Ishikawa (cell line): ENCODE measurements around the gene ZCCHC2.

Experiments
- CEBPB ChIP-seq: IDR thresholded peaks from 2 replicates; pipeline ENCODE4 v1.6.1; 2012
- CREB1 ChIP-seq: IDR thresholded peaks from 2 replicates; pipeline ENCODE4 v1.6.1; 2012; ENCODE audit warnings: low read depth
- EGR1 ChIP-seq: IDR thresholded peaks from 2 replicates; pipeline ENCODE4 v1.6.1; 2012
- EP300 ChIP-seq: IDR thresholded peaks from 2 replicates; pipeline ENCODE4 v1.6.1; 2012; ENCODE audit warnings: borderline replicate concordance
- FOXM1 ChIP-seq: IDR thresholded peaks from 2 replicates; pipeline ENCODE4 v1.6.1; 2012; ENCODE audit warnings: low read depth, borderline replicate concordance
- NFIC ChIP-seq: IDR thresholded peaks from 2 replicates; pipeline ENCODE4 v1.6.1; 2012
- RAD21 ChIP-seq: IDR thresholded peaks from 2 replicates; pipeline ENCODE4 v1.6.1; 2012; ENCODE audit warnings: low read depth
- TAF1 ChIP-seq: IDR thresholded peaks from 2 replicates; pipeline ENCODE4 v1.6.1; 2012; ENCODE audit warnings: low read depth, mild to moderate bottlenecking
- TCF12 ChIP-seq: IDR thresholded peaks from 2 replicates; pipeline ENCODE4 v1.6.1; 2012; ENCODE audit warnings: low read depth
- TEAD4 ChIP-seq: IDR thresholded peaks from 2 replicates; pipeline ENCODE4 v1.6.1; 2012
- YY1 ChIP-seq: IDR thresholded peaks from 2 replicates; pipeline ENCODE4 v1.6.1; 2012; ENCODE audit warnings: low read depth
- ZBTB7A ChIP-seq: IDR thresholded peaks from 2 replicates; pipeline ENCODE4 v1.6.1; 2012; ENCODE audit warnings: low read depth
- TF ChIP-seq, protein P1 (sequence below): IDR thresholded peaks from 2 replicates; pipeline ENCODE4 v1.6.1; 2012
- TF ChIP-seq, protein P2 (sequence below): IDR thresholded peaks from 2 replicates; pipeline ENCODE4 v1.6.1; 2012; ENCODE audit warnings: low read depth, mild to moderate bottlenecking

Gene ZCCHC2

DNA sequence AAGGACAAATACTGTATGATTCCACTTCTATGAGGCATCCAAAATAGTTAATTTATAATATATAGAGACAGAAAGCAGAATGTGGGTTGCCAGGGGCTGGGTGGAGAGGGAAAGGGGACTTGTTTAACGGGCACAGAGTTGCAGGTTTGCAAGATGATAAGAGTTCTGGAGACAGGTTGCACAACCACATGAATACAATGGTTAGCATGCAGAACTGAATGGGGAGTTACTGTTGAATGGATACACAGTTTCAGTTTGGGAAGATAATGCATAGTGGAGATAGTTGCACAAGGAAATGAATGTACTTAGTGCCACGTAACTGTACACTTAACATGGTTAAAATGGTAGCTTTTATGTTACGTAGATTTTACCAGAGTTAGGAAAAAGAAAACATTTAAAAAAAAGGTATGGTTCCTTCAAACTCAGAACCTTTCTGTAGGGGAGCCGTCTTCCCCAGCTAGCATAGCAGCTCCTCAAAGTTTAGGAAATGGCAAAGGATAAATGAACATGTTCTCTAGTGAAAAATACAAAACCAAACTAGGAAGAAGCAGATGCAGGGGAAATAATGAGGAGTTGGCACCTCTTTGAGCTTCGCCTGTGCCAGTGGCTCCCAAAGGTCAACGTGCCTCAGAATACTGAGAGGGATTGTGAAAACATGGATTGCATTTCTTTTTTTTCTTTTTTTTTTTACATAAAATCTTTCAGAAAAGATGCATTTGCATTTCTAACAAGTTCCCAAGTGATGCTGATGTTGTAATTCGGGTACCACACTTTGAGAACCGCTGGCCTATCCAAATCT is 95.2 kb downstream of the ZCCHC2 start:
- TF ChIP-seq, protein P1, sequence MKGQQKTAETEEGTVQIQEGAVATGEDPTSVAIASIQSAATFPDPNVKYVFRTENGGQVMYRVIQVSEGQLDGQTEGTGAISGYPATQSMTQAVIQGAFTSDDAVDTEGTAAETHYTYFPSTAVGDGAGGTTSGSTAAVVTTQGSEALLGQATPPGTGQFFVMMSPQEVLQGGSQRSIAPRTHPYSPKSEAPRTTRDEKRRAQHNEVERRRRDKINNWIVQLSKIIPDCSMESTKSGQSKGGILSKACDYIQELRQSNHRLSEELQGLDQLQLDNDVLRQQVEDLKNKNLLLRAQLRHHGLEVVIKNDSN = no peak
- TF ChIP-seq EGR1 (no peak), EP300 (no peak)

DNA sequence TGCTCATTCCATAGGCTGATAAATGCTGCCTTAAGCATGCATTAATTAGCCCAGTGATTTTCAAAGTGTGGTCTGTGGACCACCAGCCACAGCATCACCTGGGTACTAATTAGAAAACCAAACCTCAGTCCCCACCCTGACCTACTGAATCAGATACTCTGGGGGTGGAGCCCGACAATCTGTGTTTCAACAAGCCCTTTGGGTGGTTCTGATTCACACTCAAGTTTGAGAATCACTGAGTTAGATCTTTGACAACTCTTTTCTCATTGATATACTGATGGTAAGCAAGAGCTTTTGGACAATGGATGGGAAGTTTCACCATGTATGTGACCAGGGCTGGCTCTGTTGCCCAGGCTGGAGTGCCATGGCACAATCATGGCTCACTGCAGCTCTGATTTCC is 95.9 kb downstream of the ZCCHC2 start:
- no peak for TF ChIP-seq TAF1
- TF ChIP-seq, protein P2, sequence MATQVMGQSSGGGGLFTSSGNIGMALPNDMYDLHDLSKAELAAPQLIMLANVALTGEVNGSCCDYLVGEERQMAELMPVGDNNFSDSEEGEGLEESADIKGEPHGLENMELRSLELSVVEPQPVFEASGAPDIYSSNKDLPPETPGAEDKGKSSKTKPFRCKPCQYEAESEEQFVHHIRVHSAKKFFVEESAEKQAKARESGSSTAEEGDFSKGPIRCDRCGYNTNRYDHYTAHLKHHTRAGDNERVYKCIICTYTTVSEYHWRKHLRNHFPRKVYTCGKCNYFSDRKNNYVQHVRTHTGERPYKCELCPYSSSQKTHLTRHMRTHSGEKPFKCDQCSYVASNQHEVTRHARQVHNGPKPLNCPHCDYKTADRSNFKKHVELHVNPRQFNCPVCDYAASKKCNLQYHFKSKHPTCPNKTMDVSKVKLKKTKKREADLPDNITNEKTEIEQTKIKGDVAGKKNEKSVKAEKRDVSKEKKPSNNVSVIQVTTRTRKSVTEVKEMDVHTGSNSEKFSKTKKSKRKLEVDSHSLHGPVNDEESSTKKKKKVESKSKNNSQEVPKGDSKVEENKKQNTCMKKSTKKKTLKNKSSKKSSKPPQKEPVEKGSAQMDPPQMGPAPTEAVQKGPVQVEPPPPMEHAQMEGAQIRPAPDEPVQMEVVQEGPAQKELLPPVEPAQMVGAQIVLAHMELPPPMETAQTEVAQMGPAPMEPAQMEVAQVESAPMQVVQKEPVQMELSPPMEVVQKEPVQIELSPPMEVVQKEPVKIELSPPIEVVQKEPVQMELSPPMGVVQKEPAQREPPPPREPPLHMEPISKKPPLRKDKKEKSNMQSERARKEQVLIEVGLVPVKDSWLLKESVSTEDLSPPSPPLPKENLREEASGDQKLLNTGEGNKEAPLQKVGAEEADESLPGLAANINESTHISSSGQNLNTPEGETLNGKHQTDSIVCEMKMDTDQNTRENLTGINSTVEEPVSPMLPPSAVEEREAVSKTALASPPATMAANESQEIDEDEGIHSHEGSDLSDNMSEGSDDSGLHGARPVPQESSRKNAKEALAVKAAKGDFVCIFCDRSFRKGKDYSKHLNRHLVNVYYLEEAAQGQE = no peak
- TF ChIP-seq TEAD4 = no peak
- TF ChIP-seq CREB1 = no peak
- no peak for TF ChIP-seq TCF12
- TF ChIP-seq NFIC = no peak
- TF ChIP-seq FOXM1 = no peak

DNA sequence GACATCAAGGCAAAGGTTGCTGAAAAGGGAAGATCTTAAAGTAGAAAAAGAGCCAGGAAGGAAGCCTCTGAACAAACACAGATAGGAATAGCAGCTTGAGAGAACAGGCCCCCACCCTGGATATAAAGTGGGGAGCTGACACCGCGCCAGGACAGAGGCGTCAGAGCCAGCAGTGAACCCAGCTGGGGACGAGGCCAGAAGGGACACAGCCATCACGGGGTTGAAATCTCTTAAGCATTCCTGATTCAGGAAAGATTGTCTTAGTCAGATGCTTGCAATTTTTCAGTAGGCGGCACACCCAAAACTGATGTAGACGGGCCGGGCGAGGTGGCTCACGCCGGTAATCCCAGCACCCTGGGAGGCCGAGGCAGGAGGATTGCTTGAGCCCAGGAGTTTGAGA is 98.7 kb downstream of the ZCCHC2 start:
- no peak for TF ChIP-seq FOXM1
- TF ChIP-seq, protein P1 = no peak
- TF ChIP-seq, protein P2 = no peak

DNA sequence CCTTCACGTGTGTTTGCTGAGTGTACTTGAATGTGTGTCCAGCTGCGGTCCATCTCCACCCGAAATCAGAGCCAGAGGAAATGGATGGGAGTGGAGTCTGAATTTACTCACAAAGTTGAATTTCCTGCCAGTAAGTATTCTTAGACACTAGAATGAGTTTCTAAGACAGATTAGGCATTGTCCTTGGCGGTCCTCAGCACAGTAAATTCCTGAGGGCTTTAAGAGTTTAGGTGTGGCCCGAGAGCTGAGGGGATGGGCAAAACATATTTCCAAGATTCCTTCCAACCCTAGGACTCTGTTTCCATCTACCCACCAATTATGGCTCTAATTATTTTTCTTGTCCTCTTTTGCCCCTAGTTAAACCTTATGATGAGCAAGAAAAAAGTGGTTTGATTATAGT is 102.2 kb downstream of the ZCCHC2 start:
- no peak for TF ChIP-seq EP300
- no peak for TF ChIP-seq TEAD4
- no peak for TF ChIP-seq CREB1
- TF ChIP-seq EGR1 = no peak
- no peak for TF ChIP-seq YY1
- TF ChIP-seq TAF1 = no peak
- no peak for TF ChIP-seq RAD21
- TF ChIP-seq CEBPB = no peak
- TF ChIP-seq ZBTB7A = no peak
- TF ChIP-seq FOXM1 = no peak
- no peak for TF ChIP-seq NFIC
- TF ChIP-seq, protein P2 = no peak
- TF ChIP-seq, protein P1 = no peak
